Urinary bladder (tissue), 4 donors: ENCODE measurements around the gene POLR2H. TPM values are rescaled to one million over a fixed set of nuclear protein-coding genes. Genes with fewer than 3 reads are reported as not detected.

Experiments used
- DNase-seq: peaks from one replicate; pipeline ENCODE4 v3.0.0-alpha.2; 2015; ENCODE audit errors: extremely low spot score
- H3K27ac ChIP-seq: one replicate; pipeline ENCODE4 v1.5.1; 2013; ENCODE audit warnings: low read depth, mild to moderate bottlenecking, moderate library complexity
- H3K36me3 ChIP-seq: one replicate; pipeline ENCODE4 v1.6.1; 2013; ENCODE audit warnings: mild to moderate bottlenecking, moderate library complexity; ENCODE audit not compliant: insufficient read depth
- H3K4me1 ChIP-seq: one replicate; pipeline ENCODE4 v1.6.1; 2013; ENCODE audit warnings: mild to moderate bottlenecking, moderate library complexity; ENCODE audit not compliant: insufficient read depth
- H3K4me3 ChIP-seq: one replicate; pipeline ENCODE4 v1.5.1; 2013; ENCODE audit warnings: low read depth, low read length
- WGBS: extraction: QIAGEN DNeasy Blood & Tissue Kit; methylation state at CpG from one replicate; pipeline ENCODE4 v1.1.7; 2013; 5-methylcytosine and 5-hydroxymethylcytosine counted together
- polyA plus RNA-seq: library from polyadenylated mRNA; stranded (reverse); fragments of 200-250 nt; gene quantifications from one replicate; pipeline ENCODE4 v1.2.3, GENCODE V29; 2013
- total RNA-seq: library from RNA; depleted of rRNA; stranded (reverse); fragments of >200 nt; gene quantifications from one replicate; pipeline ENCODE4 v1.2.3, GENCODE V29; 2014
- donor health status: healthy with polysubstance abuse.
- donor health status: healthy.

POLR2H gene
- total and polyA plus RNA-seq, 2 donors, result 45.9 to 59.7 TPM

- no peak overlapping the region for H3K4me3 ChIP-seq
- no peak overlapping the region for H3K27ac ChIP-seq
- no peaks in the 10 kb centered on the region for H3K4me1 ChIP-seq
- H3K36me3 ChIP-seq, result no peaks in the 10 kb centered on the region
- no peak for DNase-seq
- 84% methylated on average over 15 of the region's 15 CpGs for WGBS
Measured at GRCh38 chr3:184352149-184352785, 9.2 kb upstream of the POLR2H start.

DNA sequence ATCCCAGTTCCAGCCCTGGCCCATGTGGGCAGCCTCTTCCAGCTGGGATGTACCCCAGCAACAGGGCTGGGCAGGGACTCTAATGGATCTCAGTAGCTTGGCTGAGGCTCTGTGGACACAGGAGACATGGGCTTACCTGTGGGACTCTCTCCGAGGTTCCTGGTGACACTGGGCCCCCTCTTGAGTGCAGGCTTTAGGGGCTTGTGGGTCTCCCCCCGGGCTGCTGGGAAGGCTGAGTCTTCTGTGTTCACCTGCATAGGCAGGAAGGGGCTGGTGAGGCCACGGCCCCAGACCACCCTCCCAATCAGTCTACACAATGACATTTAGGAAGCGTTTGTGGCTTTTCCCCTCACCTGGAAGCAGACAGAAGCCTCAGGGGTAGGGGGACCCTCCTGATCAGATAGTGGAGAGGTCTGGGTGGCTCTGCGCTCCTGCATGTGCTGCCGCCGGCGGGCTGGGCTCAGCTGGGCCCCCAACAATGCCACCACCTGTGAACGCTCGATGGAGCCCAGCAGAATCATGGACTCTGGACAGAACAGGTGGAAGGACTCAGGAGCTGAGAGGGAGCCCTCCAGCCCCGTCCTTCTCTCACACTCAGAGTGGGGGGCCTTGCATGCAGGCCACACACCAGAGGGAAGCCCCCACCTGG lies 8.5 kb upstream of the POLR2H start:
- 87% methylated on average over 11 of the region's 11 CpGs for WGBS
- no peaks in the 10 kb centered on the region for H3K4me1 ChIP-seq
- H3K27ac ChIP-seq, result no peak overlapping the region
- H3K4me3 ChIP-seq, result no peak overlapping the region
- DNase-seq, result no peak
- H3K36me3 ChIP-seq, result no peaks in the 10 kb centered on the region

GRCh38 chr3:184353546-184353941 lies 8.0 kb upstream of the POLR2H start:
- 96% methylated on average over 11 of the region's 11 CpGs for WGBS
- Histone ChIP-seq H3K36me3 (no peaks in the 10 kb centered on the region), H3K27ac (no peak overlapping the region), H3K4me3 (no peak overlapping the region), H3K4me1 (no peaks in the 10 kb centered on the region)
- DNase-seq, result no peak

- Histone ChIP-seq H3K27ac (no peak overlapping the region), H3K4me3 (no peak overlapping the region), H3K36me3 (no peaks in the 10 kb centered on the region), H3K4me1 (no peaks in the 10 kb centered on the region)
- DNase-seq, result no peak
- WGBS, result 58% methylated on average over 18 of the region's 18 CpGs
Measured at GRCh38 chr3:184354121-184354728, 7.3 kb upstream of the POLR2H start.

DNA sequence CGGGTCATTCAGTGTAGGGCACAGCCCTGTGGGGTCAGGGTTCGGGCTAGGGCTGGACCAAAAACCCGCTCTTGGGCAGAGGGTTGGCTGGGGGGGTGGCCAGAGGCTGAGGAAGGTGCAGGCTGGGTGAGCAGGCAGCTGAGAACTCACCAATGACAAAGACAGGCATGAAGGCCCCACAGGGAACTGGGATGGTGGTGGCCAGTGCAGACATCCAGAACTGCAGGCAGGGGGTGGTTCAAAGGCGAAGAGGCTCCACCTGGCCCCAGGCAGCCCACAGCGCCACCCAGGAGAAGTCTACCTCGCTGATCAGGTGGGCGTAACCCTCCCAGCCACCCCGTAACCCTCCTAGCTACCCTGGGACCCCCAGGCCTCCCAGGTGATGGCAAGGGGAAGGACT lies 6.8 kb upstream of the POLR2H start:
- H3K4me3 ChIP-seq, result no peak overlapping the region
- H3K36me3 ChIP-seq, result no peaks in the 10 kb centered on the region
- 85% methylated on average over 8 of the region's 8 CpGs for WGBS
- DNase-seq, result no peak
- no peak overlapping the region for H3K27ac ChIP-seq
- no peaks in the 10 kb centered on the region for H3K4me1 ChIP-seq

DNA sequence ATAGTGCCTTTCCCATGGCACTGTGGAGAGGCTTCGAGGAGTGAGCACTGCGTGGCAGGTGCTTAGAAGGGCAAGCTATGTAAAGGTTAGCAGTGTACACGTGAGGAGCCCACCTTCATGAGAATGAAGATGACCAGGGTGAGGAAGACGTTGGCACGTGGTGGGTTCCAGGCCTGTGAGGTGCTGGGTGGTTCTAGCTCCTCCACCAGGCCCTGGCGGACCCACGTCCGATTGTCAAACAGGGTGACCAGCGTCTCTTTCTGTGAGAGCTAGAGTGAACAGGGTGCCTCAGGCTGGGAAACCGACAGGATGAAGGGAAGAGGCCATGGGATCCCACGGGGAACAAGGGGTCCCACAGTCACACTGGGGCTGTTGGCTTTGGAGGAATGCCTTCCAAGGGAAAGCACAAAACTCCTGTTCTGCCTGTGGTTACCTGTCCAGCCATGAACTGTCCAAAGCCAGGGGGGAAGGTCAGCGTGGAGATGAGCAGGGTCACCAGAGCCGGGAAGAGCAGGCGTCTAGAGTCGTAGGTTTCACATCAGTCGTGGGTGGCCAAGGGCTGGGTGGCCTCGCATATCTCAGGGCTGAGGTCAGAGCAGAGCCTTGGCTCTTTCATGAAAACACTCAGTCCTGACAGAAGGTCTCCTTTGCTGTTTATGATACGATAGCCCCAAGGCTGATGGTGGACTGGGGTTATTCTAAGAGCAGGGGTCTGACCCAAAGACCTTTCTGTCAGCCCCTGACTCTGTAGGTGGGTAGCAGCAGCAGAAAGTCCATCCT lies 6.1 kb upstream of the POLR2H start:
- Histone ChIP-seq H3K4me3 (no peak overlapping the region), H3K4me1 (no peaks in the 10 kb centered on the region), H3K27ac (no peak overlapping the region), H3K36me3 (no peaks in the 10 kb centered on the region)
- 81% methylated on average over 18 of the region's 18 CpGs for WGBS
- DNase-seq, result no peak

DNA sequence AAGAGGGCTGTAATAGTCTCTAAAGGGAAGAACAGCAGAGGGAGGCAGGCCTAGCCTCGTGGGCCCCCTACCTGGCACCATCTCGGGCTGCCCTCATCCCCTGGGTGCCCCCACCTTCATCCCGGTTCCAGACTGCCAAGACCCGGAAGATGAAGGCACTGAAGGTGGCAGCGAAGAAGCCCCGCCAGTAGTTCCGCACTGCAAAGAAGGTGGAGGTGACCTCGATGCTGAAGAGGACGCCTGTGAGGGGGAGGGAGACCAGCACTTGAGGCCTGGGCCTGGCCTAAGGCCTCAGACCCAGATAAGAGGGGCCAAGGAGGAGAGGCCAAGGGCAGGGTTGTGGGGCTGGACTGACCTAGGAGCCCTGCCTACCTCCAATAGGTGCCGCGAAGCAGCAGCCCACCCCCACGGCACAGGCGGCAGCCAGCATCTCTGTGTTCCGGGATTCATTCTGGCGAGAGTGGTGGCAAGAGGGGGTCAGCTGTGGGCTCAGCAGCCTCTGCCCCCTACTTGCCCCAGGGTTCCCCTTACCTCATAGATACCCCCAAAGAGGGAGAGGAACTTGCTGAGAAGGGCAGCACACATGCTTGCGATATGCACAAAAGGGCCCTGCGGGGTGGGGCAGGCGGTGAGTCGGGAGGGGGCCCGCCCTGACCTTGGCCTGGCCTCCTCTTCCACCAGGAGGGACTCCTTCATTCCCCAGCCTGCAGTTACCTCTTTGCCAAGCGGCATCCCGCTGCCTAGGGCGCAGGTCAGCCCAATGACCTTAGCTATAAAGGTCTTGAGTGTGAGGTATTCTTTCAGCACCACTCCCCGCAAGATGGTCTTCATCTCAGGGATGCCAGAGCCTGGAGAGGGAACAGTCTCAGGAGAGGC lies 4.0 kb upstream of the POLR2H start:
- Histone ChIP-seq H3K4me3 (no peak overlapping the region), H3K36me3 (no peaks in the 10 kb centered on the region), H3K4me1 (peaks cover 3% of the 10 kb centered on the region), H3K27ac (no peak overlapping the region)
- 94% methylated on average over 24 of the region's 24 CpGs for WGBS
- no peak for DNase-seq

DNA sequence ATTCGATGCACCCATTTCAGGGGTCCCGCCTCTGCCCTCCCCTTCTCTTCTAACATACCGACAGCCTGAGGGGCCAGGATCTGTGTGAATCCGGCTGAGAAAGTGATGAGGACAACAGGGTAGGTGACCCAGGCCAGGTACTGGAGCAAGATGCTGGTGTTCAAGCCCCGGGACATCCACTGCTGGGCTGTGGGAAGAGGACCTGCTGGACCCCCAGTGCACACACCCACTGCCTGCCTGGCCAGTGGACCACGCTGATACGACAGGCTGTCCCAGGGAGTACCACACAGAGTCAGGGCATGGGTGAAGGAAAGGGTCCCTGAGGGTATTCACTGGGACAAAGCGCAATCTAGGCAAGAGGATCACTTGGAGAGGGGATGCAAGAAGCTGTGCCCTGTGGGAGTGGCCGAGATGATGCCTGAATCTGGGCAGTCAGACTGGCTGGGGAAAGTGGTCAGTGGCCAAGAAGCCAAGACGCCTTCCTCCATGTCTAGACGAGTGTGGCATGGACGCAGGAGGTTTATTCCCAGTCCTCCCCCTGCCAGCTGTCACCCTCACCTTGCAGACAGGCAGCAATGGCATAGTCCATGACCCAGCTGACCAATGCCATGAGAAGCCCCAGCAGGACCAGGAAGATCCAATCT lies 3.3 kb upstream of the POLR2H start:
- WGBS, result 94% methylated on average over 12 of the region's 12 CpGs
- no peak for DNase-seq

DNA sequence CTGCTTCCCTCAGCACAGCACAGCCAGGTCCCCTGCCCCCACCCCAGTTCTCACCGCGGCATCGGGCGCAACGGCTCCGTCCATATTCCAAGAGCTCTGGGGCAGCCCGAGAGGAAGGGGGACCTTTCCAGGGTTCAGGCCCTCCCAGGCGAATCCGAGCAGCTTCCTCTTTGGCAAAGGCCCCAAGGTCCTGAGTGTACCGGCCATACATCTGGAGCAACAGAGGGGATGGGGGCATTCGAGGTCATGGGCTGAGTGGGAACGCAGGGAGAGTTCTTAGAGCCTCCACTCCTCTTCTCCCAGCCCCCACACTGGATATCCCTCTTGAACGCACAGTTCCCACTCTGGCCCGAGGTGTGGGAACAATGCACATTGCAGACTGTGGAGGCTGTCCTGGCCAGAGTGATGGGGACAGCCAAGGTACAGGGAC lies 2.6 kb upstream of the POLR2H start:
- DNase-seq, result no peak
- Histone ChIP-seq H3K4me3 (no peak overlapping the region), H3K4me1 (peaks cover 3% of the 10 kb centered on the region), H3K27ac (no peak overlapping the region), H3K36me3 (no peaks in the 10 kb centered on the region)
- WGBS, result 80% methylated on average over 14 of the region's 14 CpGs

More for the DNA sequence above, 3.3 kb upstream of the POLR2H start:
- H3K36me3 ChIP-seq, result no peaks in the 10 kb centered on the region
- H3K4me1 ChIP-seq, result peaks cover 3% of the 10 kb centered on the region
- no peak overlapping the region for H3K4me3 ChIP-seq
- no peak overlapping the region for H3K27ac ChIP-seq

DNA sequence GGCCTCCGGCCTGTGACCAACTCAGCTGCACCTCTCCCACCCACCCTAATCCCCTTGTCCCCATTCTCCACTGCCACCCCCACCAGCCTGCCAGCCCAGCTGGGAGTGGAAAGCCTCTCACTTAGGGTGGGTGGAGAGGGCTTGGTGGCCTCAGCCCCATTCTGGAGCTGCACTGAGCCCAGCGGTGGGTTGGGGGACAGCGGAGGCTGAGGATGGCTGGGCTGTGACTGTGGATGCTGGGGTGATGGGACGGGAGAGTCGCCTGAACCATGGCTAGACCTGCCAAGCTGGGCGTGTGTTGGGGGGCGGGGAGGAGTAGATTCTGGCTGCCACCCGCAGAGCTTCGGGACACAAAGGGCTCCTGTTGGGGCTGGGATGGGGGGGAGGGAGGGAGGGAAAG lies 1.9 kb upstream of the POLR2H start:
- H3K27ac ChIP-seq, result no peak overlapping the region
- 76% methylated on average over 9 of the region's 9 CpGs for WGBS
- DNase-seq, result no peak
- peaks cover 3% of the 10 kb centered on the region for H3K4me1 ChIP-seq
- no peaks in the 10 kb centered on the region for H3K36me3 ChIP-seq
- no peak overlapping the region for H3K4me3 ChIP-seq

DNA sequence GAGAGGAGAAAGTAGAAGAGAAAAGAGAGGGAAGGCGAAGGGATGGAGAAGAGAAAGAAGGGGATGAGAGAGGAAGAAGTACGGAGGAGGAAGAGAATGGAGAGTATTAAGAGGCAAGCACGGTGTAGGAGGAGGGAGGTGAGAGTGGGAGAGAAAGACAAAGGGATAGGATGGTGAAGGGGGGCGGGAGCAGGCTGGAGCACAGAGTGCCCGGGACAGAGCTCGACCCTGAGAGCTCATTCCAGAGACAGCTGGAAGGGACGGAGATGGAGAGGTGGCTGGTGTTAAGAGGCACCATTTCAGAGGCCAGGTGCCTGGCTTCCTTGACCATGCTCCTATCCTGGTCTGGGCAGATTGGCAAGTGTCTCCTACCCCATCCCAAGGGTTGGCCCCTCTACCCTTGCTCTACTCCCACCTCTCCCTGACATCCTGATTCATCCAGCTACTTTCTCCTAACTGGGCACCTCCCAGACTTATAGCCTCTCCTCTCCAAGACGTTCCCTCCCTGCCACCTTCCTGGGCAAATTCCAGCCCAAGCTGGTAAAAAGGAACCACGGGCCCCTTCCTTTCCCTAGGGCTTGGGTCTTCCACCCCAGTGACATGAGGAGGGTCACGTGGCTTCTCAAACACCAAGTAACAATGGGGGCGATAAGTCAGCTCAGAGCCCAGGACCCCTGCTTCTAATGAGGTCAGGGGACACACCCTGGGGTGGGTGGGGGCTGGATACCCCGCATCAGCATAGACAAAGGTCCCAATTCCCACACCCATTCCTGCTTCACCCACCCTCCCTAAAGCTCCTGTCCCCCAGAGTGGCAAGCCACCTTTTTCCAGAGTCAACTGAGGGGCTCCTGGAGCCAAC lies 1.2 kb upstream of the POLR2H start:
- 69% methylated on average over 12 of the region's 12 CpGs for WGBS

DNA sequence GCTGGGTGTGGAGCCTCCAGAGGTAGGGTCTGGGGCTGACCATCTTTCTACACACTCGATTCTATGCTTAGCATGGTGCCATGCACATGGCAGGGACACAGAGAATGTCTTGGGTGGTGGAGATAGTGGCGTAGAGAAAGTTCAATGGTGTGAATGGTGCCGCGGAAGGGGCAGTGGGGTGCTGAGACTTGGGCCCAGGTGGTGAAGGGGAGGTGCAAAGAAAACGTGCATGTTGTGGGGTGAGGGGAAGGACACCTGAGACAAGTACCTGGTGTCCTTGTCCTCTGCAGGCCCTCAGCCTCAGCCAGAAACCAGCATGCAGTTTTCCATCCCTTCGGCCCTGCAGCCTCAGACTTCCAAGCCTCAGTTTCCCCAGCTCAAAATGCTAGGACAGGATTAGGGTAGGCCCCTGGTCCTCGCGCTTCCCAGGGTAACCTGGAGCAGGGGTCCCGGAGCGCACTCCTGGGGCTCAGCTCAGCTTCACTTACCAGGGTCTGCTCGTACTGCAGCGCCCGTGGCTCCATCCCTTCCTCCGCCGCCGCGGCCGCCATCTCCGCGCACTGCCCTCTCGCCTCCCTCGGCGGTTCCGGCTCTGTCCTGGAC lies 480 bp upstream of the POLR2H start:
- Histone ChIP-seq H3K27ac (peak overlapping the region; percentile 75), H3K4me1 (peaks cover 3% of the 10 kb centered on the region), H3K36me3 (no peaks in the 10 kb centered on the region), H3K4me3 (peak overlapping the region; percentile 95)
- WGBS, result 8% methylated on average over 24 of the region's 24 CpGs
- no peak for DNase-seq

More for the DNA sequence above, 1.2 kb upstream of the POLR2H start:
- Histone ChIP-seq H3K27ac (no peak overlapping the region), H3K4me1 (peaks cover 3% of the 10 kb centered on the region), H3K36me3 (no peaks in the 10 kb centered on the region), H3K4me3 (peak overlapping the region; percentile 95)
- no peak for DNase-seq
